Measurements from ENCODE around the gene FAM13B.
"Not testable (repeated sequence)": the region's sequence is repeated elsewhere in the genome, so short reads cannot be mapped to it uniquely, and the experiment has no call there.

DNA sequence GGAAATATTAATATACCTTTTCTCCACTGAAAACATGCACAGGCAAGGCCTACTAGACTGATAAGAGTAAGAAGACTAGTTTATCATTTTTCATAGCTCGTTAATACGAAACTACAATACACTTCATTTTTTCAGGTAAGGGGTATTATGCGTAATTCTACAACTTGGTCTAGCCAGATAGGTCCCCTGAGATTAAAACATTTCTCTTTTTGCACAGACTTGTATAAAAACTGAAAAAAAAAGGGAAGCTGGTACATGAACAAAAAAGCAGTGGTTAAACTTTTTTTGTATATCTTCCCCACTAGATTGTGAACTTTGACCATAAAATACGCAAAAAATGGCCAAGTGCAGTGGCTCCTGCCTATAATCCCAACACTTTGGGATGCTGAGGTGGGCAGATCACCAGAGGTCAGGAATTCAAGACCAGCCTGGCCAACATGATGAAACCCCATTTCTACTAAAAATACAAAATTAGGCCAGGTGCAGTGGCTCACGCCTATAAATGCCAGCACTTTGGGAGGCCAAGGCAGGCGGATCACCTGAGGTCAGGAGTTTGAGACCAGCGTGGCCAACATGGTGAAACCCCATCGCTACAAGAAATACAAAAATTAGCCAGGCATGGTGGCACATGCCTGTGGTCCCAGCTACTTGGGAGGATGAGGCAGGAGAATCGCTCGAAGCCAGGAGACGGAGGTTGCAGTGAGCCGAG, 4.5 kb downstream of the FAM13B start:
- TF ChIP-seq, protein P1, sequence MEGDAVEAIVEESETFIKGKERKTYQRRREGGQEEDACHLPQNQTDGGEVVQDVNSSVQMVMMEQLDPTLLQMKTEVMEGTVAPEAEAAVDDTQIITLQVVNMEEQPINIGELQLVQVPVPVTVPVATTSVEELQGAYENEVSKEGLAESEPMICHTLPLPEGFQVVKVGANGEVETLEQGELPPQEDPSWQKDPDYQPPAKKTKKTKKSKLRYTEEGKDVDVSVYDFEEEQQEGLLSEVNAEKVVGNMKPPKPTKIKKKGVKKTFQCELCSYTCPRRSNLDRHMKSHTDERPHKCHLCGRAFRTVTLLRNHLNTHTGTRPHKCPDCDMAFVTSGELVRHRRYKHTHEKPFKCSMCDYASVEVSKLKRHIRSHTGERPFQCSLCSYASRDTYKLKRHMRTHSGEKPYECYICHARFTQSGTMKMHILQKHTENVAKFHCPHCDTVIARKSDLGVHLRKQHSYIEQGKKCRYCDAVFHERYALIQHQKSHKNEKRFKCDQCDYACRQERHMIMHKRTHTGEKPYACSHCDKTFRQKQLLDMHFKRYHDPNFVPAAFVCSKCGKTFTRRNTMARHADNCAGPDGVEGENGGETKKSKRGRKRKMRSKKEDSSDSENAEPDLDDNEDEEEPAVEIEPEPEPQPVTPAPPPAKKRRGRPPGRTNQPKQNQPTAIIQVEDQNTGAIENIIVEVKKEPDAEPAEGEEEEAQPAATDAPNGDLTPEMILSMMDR (IDR thresholded peaks at IDR 0.05 in 2 of 3, conservative IDR thresholded peaks at IDR 0.05 in 1 of 3; ENCODE audit: control insufficient read depth in 2 of 3, extremely low read depth in 1 of 3, insufficient read depth in 1 of 3, low read depth in 3 of 3, low read length in 3 of 3): not testable (repeated sequence)
- not testable (repeated sequence) for TF ChIP-seq GABPA (IDR thresholded peaks at IDR 0.05; ENCODE audit: low read depth); RB1 (IDR thresholded peaks at IDR 0.05; ENCODE audit: borderline replicate concordance); EZH2 (IDR thresholded peaks at IDR 0.05; ENCODE audit: borderline replicate concordance, control insufficient read depth, low read depth, low read length); CHD1 (IDR thresholded peaks at IDR 0.05; ENCODE audit: low read depth, low read length); FOS (IDR thresholded peaks at IDR 0.05; ENCODE audit: borderline replicate concordance, extremely low read depth, insufficient read length); NFXL1 (IDR thresholded peaks at IDR 0.05; ENCODE audit: borderline replicate concordance)
- TF ChIP-seq, protein P2, sequence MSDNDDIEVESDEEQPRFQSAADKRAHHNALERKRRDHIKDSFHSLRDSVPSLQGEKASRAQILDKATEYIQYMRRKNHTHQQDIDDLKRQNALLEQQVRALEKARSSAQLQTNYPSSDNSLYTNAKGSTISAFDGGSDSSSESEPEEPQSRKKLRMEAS (IDR thresholded peaks at IDR 0.05; ENCODE audit: low read depth, low read length): not testable (repeated sequence)
- TF ChIP-seq, protein P3, sequence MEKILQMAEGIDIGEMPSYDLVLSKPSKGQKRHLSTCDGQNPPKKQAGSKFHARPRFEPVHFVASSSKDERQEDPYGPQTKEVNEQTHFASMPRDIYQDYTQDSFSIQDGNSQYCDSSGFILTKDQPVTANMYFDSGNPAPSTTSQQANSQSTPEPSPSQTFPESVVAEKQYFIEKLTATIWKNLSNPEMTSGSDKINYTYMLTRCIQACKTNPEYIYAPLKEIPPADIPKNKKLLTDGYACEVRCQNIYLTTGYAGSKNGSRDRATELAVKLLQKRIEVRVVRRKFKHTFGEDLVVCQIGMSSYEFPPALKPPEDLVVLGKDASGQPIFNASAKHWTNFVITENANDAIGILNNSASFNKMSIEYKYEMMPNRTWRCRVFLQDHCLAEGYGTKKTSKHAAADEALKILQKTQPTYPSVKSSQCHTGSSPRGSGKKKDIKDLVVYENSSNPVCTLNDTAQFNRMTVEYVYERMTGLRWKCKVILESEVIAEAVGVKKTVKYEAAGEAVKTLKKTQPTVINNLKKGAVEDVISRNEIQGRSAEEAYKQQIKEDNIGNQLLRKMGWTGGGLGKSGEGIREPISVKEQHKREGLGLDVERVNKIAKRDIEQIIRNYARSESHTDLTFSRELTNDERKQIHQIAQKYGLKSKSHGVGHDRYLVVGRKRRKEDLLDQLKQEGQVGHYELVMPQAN (conservative IDR thresholded peaks at IDR 0.05): not testable (repeated sequence)
- TF ChIP-seq, protein P4, sequence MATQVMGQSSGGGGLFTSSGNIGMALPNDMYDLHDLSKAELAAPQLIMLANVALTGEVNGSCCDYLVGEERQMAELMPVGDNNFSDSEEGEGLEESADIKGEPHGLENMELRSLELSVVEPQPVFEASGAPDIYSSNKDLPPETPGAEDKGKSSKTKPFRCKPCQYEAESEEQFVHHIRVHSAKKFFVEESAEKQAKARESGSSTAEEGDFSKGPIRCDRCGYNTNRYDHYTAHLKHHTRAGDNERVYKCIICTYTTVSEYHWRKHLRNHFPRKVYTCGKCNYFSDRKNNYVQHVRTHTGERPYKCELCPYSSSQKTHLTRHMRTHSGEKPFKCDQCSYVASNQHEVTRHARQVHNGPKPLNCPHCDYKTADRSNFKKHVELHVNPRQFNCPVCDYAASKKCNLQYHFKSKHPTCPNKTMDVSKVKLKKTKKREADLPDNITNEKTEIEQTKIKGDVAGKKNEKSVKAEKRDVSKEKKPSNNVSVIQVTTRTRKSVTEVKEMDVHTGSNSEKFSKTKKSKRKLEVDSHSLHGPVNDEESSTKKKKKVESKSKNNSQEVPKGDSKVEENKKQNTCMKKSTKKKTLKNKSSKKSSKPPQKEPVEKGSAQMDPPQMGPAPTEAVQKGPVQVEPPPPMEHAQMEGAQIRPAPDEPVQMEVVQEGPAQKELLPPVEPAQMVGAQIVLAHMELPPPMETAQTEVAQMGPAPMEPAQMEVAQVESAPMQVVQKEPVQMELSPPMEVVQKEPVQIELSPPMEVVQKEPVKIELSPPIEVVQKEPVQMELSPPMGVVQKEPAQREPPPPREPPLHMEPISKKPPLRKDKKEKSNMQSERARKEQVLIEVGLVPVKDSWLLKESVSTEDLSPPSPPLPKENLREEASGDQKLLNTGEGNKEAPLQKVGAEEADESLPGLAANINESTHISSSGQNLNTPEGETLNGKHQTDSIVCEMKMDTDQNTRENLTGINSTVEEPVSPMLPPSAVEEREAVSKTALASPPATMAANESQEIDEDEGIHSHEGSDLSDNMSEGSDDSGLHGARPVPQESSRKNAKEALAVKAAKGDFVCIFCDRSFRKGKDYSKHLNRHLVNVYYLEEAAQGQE (IDR thresholded peaks at IDR 0.05; ENCODE audit: low read depth, low read length): not testable (repeated sequence)

All from GM12878 (cell line).